HT1080 (cell line): Measurements from ENCODE around the gene PALM. TPM values are rescaled to one million over a fixed set of nuclear protein-coding genes. Genes with fewer than 3 reads are reported as not detected.
"Not testable (repeated sequence)": the region's sequence is repeated elsewhere in the genome, so short reads cannot be mapped to it uniquely, and the experiment has no call there.

Experiments used
- DNase-seq: peaks from one replicate; pipeline ENCODE4 v3.0.0-alpha.2; 2015; ENCODE audit warnings: low read depth
- total RNA-seq: library from RNA; depleted of rRNA; stranded (reverse); fragments of >200 nt; shearing (Covaris generic); gene quantifications from 2 replicates; pipeline ENCODE4 v1.2.3, GENCODE V29; 2014

PALM gene
- total RNA-seq, 1 experiment from 2014 or later, result not detected

- DNase-seq, result no peak
Observed at GRCh38 chr19:703651-704446, 4.9 kb upstream of the PALM start.

DNA sequence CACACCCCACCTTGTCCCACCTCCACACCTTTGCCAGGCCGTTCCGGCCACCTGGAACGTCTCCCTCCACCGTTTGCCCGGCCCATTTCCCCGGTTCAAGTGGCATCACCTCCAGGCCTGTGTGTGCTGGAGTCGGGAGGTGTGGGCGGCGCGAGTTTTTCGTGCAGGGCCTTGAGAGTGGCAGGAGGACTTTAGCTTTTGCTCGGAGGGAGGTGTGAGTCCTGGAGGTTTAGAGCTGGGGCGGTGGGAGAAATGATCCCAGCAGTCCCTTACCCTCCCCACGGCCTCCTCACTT, 4.3 kb upstream of the PALM start:
- DNase-seq, result no peak

- DNase-seq, result no peak
Observed at GRCh38 chr19:709196-709964, 645 bp downstream of the PALM start.

GRCh38 chr19:709965-710571, 1.3 kb downstream of the PALM start:
- no peak for DNase-seq

- DNase-seq, result no peak
Observed at GRCh38 chr19:710767-711166, 2.0 kb downstream of the PALM start.

DNA sequence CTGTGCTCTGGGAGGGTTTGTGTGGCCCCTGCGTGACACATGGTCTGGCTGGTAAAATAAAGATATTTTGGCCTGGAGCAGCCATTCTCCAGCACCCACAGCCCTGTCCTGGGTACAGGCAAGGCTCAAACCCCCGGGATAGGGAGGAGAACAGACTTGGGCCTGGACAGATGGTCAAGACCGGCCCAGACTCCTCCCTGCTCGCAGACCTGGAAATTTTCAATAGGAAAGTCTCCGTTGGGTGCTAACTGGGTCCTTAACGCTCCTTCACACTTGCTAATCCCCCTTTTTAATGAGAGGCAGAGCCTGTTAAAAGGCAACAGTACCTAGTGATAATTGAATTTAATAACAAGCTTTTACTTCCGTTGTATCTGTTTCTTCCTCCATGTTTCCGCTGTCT, 2.5 kb downstream of the PALM start:
- no peak for DNase-seq

DNA sequence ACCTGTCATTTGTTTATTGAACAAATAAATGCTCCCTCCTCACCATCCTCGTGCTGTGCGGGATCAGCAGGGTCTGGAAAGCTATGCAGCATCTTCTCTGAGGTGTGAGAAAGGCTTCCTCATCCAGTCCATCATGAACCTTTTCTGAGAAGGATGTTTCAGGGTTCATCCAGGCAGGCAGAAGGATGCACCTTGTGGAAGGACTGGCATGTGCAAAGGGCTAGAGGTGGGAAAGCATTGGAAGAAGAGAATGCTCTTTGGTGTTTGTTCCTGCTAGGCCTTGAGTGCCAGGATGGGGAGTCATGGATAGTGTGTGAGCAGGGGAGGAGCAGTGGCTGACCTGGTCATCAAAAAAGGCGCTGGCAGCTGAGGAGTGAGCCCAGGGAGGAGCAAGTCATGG, 6.6 kb downstream of the PALM start:
- no peak for DNase-seq

- no peak for DNase-seq
Observed at GRCh38 chr19:718251-718951, 9.7 kb downstream of the PALM start.

- DNase-seq, result no peak
Observed at GRCh38 chr19:718991-719512, 10.3 kb downstream of the PALM start.

- no peak for DNase-seq
Observed at GRCh38 chr19:719636-720344, 11.1 kb downstream of the PALM start.

GRCh38 chr19:720345-721160, 11.8 kb downstream of the PALM start:
- DNase-seq, result no peak

DNA sequence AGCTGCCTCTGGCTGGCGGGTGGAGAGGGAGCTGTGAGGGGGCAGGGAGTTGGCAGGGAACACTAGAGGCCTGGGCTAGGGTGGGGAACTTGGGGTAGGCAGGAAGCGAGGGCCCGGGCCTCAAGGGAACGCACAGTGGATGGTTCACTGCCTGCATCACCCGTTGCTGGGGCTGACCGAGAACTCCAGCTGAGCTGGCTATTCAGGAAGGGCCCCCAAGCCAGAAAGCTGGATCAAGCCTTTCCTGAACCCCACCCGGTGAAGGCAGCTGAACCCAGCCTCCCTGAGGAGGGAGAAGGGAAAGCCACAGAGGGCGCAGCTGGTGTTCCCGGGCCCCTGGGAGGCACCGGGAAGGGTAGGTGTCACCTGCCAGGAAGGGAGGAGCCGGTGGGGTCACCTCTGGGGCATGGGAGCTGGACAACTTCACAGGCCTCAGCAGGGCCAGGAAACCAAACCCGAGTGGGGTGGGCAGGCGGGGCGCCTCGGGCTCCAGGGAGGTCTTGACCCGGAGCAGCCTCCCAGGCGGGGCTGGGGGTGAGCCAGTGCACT, 13.9 kb downstream of the PALM start:
- no peak for DNase-seq

- no peak for DNase-seq
Observed at GRCh38 chr19:723247-723646, 14.5 kb downstream of the PALM start.

DNA sequence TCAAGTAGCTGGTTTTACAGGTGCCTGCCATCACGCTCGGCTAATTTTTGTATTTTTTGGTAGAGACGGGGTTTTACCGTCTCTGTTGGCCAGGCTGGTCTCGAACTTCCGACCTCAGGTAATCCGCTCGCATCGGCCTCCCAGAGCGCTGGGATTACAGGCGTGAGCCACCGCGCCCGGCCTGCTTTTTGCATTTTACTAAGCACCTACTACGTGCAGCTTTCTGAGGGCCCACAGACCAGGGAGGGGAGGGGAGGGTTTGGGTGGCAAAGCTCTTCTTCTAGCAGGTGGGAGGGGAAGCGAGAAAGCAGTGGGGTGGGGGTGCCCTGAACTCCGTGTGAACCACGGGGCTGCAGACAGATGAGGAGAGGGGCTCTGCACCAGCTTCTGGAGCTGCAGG, 15.0 kb downstream of the PALM start:
- DNase-seq, result no peak

- no peak for DNase-seq
Observed at GRCh38 chr19:725461-726089, 16.8 kb downstream of the PALM start.

GRCh38 chr19:726993-727956, 18.5 kb downstream of the PALM start:
- DNase-seq, result no peak

DNA sequence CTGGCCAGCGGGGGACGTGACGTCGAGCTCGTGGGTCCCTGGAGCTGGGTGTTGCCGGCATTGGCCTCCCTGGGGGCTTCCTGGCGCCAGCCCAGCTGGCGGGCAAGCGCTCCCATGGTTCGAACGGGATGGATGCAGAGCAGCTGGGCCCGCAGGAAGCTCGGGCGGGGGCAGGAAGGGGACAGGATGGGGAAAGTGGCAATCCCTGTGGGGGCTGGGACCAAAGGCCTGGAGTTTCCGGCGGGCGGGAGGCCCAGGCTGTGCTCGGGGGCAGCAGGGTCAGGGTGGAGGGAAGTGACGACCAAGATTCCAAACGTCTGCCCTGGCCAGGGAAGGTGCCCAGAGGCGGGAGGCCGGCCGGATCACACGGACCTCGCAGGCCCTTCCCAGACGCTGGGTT, 19.3 kb downstream of the PALM start:
- DNase-seq, result no peak

- DNase-seq, result not testable (repeated sequence)
Observed at GRCh38 chr19:729564-729963, 20.8 kb downstream of the PALM start.
